ENCODE data around the gene SLC25A45. TPM values are rescaled to one million over a fixed set of nuclear protein-coding genes. Genes with fewer than 3 reads are reported as not detected.

The SLC25A45 gene
- total and polyA plus RNA-seq, 11 donors, result 3.8 to 11.6 (median 6.6) TPM

- TF ChIP-seq POLR2A (IDR thresholded peaks at IDR 0.05), result no peak
- TF ChIP-seq, protein P1, sequence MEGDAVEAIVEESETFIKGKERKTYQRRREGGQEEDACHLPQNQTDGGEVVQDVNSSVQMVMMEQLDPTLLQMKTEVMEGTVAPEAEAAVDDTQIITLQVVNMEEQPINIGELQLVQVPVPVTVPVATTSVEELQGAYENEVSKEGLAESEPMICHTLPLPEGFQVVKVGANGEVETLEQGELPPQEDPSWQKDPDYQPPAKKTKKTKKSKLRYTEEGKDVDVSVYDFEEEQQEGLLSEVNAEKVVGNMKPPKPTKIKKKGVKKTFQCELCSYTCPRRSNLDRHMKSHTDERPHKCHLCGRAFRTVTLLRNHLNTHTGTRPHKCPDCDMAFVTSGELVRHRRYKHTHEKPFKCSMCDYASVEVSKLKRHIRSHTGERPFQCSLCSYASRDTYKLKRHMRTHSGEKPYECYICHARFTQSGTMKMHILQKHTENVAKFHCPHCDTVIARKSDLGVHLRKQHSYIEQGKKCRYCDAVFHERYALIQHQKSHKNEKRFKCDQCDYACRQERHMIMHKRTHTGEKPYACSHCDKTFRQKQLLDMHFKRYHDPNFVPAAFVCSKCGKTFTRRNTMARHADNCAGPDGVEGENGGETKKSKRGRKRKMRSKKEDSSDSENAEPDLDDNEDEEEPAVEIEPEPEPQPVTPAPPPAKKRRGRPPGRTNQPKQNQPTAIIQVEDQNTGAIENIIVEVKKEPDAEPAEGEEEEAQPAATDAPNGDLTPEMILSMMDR (IDR thresholded peaks at IDR 0.05), result no peak
- Histone ChIP-seq H3K27me3 (no peaks in the 10 kb centered on the region), H3K9me3 (no peaks in the 10 kb centered on the region), H3K27ac (no peak overlapping the region), H3K4me1 (peaks cover 0 to 21% (median 11%) of the 10 kb centered on the region in 12 donors), H3K4me3 (no peak overlapping the region), H3K36me3 (peaks cover 4 to 93% (median 79%) of the 10 kb centered on the region in 9 donors)
- 90 to 95% (median 94%) methylated on average over 4 to 10 of the region's 10 CpGs for WGBS, 4 donors
- peak in 1 of 4 donors; percentile 11 for ATAC-seq
- intact Hi-C loops (cut with DNase I), result no loop called here
- no peak for DNase-seq
These were observed 17.4 kb upstream of the SLC25A45 start for GRCh38 chr11:65399845-65400244.

GRCh38 chr11:65399249-65399648 is 16.8 kb upstream of the SLC25A45 start:
- no peak overlapping the region for H3K27ac ChIP-seq
- no peaks in the 10 kb centered on the region for H3K9me3 ChIP-seq
- 92 to 97% (median 94%) methylated on average over 13 of the region's 13 CpGs for WGBS, 4 donors
- H3K4me1 ChIP-seq, result peaks cover 0 to 16% (median 6%) of the 10 kb centered on the region in 12 donors
- H3K36me3 ChIP-seq, result peaks cover 2 to 93% (median 82%) of the 10 kb centered on the region in 9 donors
- DNase-seq, result peak in 1 of 5 donors; percentile 10
- no peak overlapping the region for H3K4me3 ChIP-seq
- no peak for ATAC-seq
- TF ChIP-seq, protein P1 (IDR thresholded peaks at IDR 0.05), result no peak
- TF ChIP-seq POLR2A (IDR thresholded peaks at IDR 0.05), result no peak
- no peaks in the 10 kb centered on the region for H3K27me3 ChIP-seq
- intact Hi-C loops (cut with DNase I), result no loop called here

DNA sequence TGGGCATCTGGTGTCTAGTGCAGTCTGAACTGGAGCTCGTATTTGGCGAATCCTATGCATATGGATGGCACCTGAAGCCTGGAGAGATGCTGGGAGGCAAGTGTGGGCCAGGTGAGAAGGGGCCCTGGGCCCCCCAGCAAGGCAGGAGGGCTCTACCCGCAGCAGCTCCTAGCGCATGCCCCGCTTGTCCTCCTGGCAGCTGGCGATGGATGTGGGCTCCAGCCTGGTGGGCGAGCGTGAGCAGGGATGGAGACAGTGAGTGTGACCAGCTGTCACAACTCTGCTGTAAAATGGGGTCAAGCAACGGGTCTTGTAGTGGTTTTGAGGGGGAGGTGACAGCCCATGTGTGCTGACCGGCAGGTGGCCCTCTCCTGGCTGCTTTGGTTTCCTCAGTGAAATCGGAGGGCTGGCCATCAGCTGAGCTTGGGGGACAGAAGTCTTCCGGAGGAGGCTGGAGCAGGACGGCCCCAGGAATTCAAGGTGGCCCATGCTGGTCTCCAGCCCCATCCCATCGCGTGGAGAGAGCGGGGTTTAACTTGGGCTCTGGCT is 16.0 kb upstream of the SLC25A45 start:
- Histone ChIP-seq H3K4me1 (peaks cover 0 to 8% (median 0%) of the 10 kb centered on the region in 12 donors), H3K36me3 (peaks cover 2 to 93% (median 86%) of the 10 kb centered on the region in 9 donors), H3K27me3 (no peaks in the 10 kb centered on the region), H3K9me3 (no peaks in the 10 kb centered on the region), H3K27ac (no peak overlapping the region), H3K4me3 (no peak overlapping the region)
- intact Hi-C loops (cut with DNase I), result no loop called here
- TF ChIP-seq, protein P1 (IDR thresholded peaks at IDR 0.05), result no peak
- no peak for TF ChIP-seq POLR2A (IDR thresholded peaks at IDR 0.05)
- ATAC-seq (no peak), DNase-seq (no peak)
- WGBS, 4 donors, result 86 to 91% (median 88%) methylated on average over 12 to 16 of the region's 16 CpGs

GRCh38 chr11:65396769-65397745 is 14.6 kb upstream of the SLC25A45 start:
- Histone ChIP-seq H3K9me3 (no peaks in the 10 kb centered on the region), H3K4me3 (no peak overlapping the region), H3K27ac (no peak overlapping the region), H3K27me3 (no peaks in the 10 kb centered on the region), H3K36me3 (peaks cover 2 to 94% (median 80%) of the 10 kb centered on the region in 9 donors), H3K4me1 (peaks cover 0 to 10% (median 2%) of the 10 kb centered on the region in 12 donors)
- 95 to 96% (median 95%) methylated on average over 38 of the region's 38 CpGs for WGBS, 4 donors
- ATAC-seq (no peak), DNase-seq (no peak)
- TF ChIP-seq, protein P1 (IDR thresholded peaks at IDR 0.05), result no peak
- TF ChIP-seq POLR2A (IDR thresholded peaks at IDR 0.05), result no peak
- intact Hi-C loops (cut with DNase I), result no loop called here

Data from heart left ventricle (tissue), 16 donors.